ENCODE results near the gene LRSAM1. TPM values are rescaled to one million over a fixed set of nuclear protein-coding genes. Genes with fewer than 3 reads are reported as not detected.

LRSAM1 gene
- total RNA-seq, 1 experiment from 2014 or later, result 25.8 TPM

DNA sequence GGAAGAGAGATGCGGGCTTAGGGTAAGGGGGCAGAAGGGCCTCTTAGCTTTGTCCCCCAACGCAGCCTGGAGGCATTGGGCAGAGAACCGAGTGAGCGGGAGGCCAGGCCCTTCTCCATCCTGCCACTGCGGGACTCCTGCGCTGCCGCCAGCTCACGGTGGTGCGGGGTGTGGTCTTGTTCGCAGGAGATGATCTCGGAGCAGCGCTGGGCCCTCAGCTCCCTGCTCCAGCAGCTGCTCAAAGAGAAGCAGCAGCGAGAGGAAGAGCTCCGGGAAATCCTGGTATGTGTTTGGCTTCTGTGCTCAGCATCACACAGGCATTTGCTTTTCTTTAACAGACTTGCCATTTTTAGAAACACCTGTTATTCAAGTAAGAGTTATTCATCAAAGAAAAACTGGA is 41.3 kb downstream of the LRSAM1 start:
- Mint-ChIP-seq H3K27me3 (ENCODE audit: insufficient read depth, unreplicated experiment) (no peaks in the 10 kb centered on the region), H3K4me3 (ENCODE audit: unreplicated experiment) (no peak overlapping the region), H3K36me3 (ENCODE audit: insufficient read depth, unreplicated experiment) (peaks cover 30% of the 10 kb centered on the region), H3K9me3 (ENCODE audit: unreplicated experiment) (no peaks in the 10 kb centered on the region), H3K4me1 (ENCODE audit: low read depth, unreplicated experiment) (no peaks in the 10 kb centered on the region), H3K27ac (ENCODE audit: unreplicated experiment) (no peak overlapping the region)
- CTCF ChIA-PET, result interaction anchor here (1.6 kb wide), 1 partner anchor 11 kb away, joined by 6 read pairs; no protein-coding TSS in a partner anchor
- intact Hi-C loops (cut with micrococcal nuclease; ENCODE audit: unreplicated experiment), result no loop called here
- Histone ChIP-seq H3K9me3 (no peaks in the 10 kb centered on the region), H3K27me3 (replicated peaks; ENCODE audit: control insufficient read depth, insufficient read depth, low read length) (no peaks in the 10 kb centered on the region), H3K36me3 (ENCODE audit: control insufficient read depth, insufficient read depth, low read length) (no peaks in the 10 kb centered on the region; the same call in none of the 2 replicates), H3K4me3 (ENCODE audit: low read depth, low read length) (no peak overlapping the region), H3K4me1 (no peaks in the 10 kb centered on the region)
- no TSS peak for BruUV-seq (replicated peaks)
- no peak for DNase-seq
- TF ChIP-seq, protein P1, sequence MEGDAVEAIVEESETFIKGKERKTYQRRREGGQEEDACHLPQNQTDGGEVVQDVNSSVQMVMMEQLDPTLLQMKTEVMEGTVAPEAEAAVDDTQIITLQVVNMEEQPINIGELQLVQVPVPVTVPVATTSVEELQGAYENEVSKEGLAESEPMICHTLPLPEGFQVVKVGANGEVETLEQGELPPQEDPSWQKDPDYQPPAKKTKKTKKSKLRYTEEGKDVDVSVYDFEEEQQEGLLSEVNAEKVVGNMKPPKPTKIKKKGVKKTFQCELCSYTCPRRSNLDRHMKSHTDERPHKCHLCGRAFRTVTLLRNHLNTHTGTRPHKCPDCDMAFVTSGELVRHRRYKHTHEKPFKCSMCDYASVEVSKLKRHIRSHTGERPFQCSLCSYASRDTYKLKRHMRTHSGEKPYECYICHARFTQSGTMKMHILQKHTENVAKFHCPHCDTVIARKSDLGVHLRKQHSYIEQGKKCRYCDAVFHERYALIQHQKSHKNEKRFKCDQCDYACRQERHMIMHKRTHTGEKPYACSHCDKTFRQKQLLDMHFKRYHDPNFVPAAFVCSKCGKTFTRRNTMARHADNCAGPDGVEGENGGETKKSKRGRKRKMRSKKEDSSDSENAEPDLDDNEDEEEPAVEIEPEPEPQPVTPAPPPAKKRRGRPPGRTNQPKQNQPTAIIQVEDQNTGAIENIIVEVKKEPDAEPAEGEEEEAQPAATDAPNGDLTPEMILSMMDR (IDR thresholded peaks at IDR 0.05; ENCODE audit: insufficient read depth in 1 of 2, low read depth in 1 of 2, low read length in 1 of 2, severe bottlenecking in 1 of 2, unreplicated experiment in 1 of 2), result no peak
- POLR2A ChIA-PET, result no interaction called here

DNA sequence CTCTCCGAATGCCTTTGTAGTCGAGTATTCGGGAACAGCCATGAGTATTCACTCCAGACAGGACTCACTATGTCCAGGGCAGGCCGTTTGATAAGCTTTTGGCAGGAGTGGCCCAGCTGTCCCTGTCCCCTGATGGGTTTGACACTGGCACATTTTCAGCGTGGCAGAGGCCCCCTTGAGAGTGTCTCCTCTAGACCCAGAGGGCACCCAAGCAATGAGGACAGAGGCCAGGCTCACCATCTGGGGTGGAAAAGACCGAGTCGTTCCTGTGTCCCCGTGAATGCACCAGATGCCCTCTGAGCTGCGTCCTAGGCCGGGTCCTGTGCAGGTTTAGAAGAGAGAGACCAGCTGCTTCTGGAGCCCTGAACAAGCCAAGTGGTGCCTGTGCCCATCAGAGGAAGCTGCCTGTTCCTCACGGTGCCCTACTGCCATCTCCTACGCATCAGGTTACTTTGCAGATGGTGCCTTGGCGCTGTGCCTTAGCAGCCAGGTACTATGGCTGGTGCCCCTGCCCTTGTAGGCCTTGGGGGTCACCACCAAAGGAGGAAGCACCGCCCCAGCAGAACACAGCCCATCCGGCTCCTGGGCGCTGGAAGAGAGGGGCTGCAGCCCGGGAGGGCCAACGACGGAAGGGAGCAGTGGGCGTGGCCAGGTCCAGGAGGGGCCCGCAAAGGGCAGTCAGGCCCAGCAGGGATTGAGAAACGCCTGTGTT is 42.4 kb downstream of the LRSAM1 start:
- intact Hi-C loops (cut with micrococcal nuclease; ENCODE audit: unreplicated experiment), result no loop called here
- H3K4me1 Mint-ChIP-seq (ENCODE audit: low read depth, unreplicated experiment), result no peaks in the 10 kb centered on the region
- H3K9me3 Mint-ChIP-seq (ENCODE audit: unreplicated experiment), result no peaks in the 10 kb centered on the region
- H3K4me1 ChIP-seq, result no peaks in the 10 kb centered on the region
- no TSS peak for BruUV-seq (replicated peaks)
- TF ChIP-seq, protein P1 (IDR thresholded peaks at IDR 0.05; ENCODE audit: insufficient read depth in 1 of 2, low read depth in 1 of 2, low read length in 1 of 2, severe bottlenecking in 1 of 2, unreplicated experiment in 1 of 2), result no peak
- H3K27me3 Mint-ChIP-seq (ENCODE audit: insufficient read depth, unreplicated experiment), result no peaks in the 10 kb centered on the region
- H3K9me3 ChIP-seq, result no peaks in the 10 kb centered on the region
- no peak for DNase-seq
- ChIA-PET CTCF (interaction anchor here (0.5 to 1.6 kb wide), 3 partner anchors 10 to 155 kb away, joined by 6 to 7 read pairs (median 6); no protein-coding TSS in a partner anchor), POLR2A (interaction anchor here (0.6 kb wide), 1 partner anchor 121 kb away, joined by 5 read pairs; no protein-coding TSS in a partner anchor)
- no peaks in the 10 kb centered on the region; the same call in none of the 2 replicates for H3K36me3 ChIP-seq (ENCODE audit: control insufficient read depth, insufficient read depth, low read length)
- H3K4me3 Mint-ChIP-seq (ENCODE audit: unreplicated experiment), result no peak overlapping the region
- H3K27ac Mint-ChIP-seq (ENCODE audit: unreplicated experiment), result no peak overlapping the region
- no peak overlapping the region for H3K4me3 ChIP-seq (ENCODE audit: low read depth, low read length)
- no peaks in the 10 kb centered on the region for H3K27me3 ChIP-seq (replicated peaks; ENCODE audit: control insufficient read depth, insufficient read depth, low read length)
- peaks cover 33% of the 10 kb centered on the region for H3K36me3 Mint-ChIP-seq (ENCODE audit: insufficient read depth, unreplicated experiment)

DNA sequence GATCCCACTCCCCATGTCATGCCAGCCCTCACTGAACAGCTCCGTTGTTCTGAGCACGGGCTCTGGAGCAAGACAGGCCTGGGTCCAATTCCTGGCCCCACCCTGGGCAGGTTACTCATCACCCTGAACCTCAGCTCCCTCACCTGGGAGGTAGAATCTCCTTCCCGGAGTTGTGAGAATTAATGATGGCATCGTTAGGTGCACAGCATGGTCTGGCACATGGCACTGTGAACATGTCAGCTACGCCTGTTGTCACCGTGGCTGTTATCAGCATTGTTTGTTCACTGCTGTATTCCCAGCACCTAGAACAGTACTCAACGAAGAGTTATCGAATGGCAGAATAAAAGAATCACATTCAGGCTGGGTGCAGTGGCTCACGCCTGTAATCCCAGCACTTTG is 43.0 kb downstream of the LRSAM1 start:
- H3K27ac Mint-ChIP-seq (ENCODE audit: unreplicated experiment), result no peak overlapping the region
- no peak overlapping the region for H3K4me3 Mint-ChIP-seq (ENCODE audit: unreplicated experiment)
- CTCF ChIA-PET, result interaction anchor here (1.2 kb wide), 1 partner anchor 31 kb away, joined by 6 read pairs; no protein-coding TSS in a partner anchor
- no TSS peak for BruUV-seq (replicated peaks)
- H3K27me3 Mint-ChIP-seq (ENCODE audit: insufficient read depth, unreplicated experiment), result no peaks in the 10 kb centered on the region
- H3K4me1 ChIP-seq, result no peaks in the 10 kb centered on the region
- no peaks in the 10 kb centered on the region; the same call in none of the 2 replicates for H3K36me3 ChIP-seq (ENCODE audit: control insufficient read depth, insufficient read depth, low read length)
- H3K9me3 ChIP-seq, result no peaks in the 10 kb centered on the region
- POLR2A ChIA-PET, result interaction anchor here (0.6 kb wide), 1 partner anchor 121 kb away, joined by 5 read pairs; no protein-coding TSS in a partner anchor
- H3K9me3 Mint-ChIP-seq (ENCODE audit: unreplicated experiment), result no peaks in the 10 kb centered on the region
- intact Hi-C loops (cut with micrococcal nuclease; ENCODE audit: unreplicated experiment), result no loop called here
- no peaks in the 10 kb centered on the region for H3K27me3 ChIP-seq (replicated peaks; ENCODE audit: control insufficient read depth, insufficient read depth, low read length)
- H3K4me1 Mint-ChIP-seq (ENCODE audit: low read depth, unreplicated experiment), result no peaks in the 10 kb centered on the region
- no peak overlapping the region for H3K4me3 ChIP-seq (ENCODE audit: low read depth, low read length)
- TF ChIP-seq, protein P1 (IDR thresholded peaks at IDR 0.05; ENCODE audit: insufficient read depth in 1 of 2, low read depth in 1 of 2, low read length in 1 of 2, severe bottlenecking in 1 of 2, unreplicated experiment in 1 of 2), result no peak
- peaks cover 27% of the 10 kb centered on the region for H3K36me3 Mint-ChIP-seq (ENCODE audit: insufficient read depth, unreplicated experiment)
- DNase-seq, result no peak

Measured in Caco-2 (cell line).